ENCODE measurements around the gene XYLT2.

- TF ChIP-seq POLR2A (IDR thresholded peaks at IDR 0.05; ENCODE audit: low read depth, low read length): no peak
- TF ChIP-seq ESRRA (IDR thresholded peaks at IDR 0.05; ENCODE audit: low read length): no peak
- no peak for TF ChIP-seq ZZZ3 (IDR thresholded peaks at IDR 0.05; ENCODE audit: control insufficient read depth, insufficient read length, low read depth)
- TF ChIP-seq EP300 (IDR thresholded peaks at IDR 0.05; ENCODE audit: borderline replicate concordance in 1 of 2, control insufficient read depth in 1 of 2, low read depth in 2 of 2, low read length in 2 of 2): no peak
- TF ChIP-seq EZH2 (IDR thresholded peaks at IDR 0.05; ENCODE audit: borderline replicate concordance, control insufficient read depth, low read depth, low read length): no peak
- no peak for TF ChIP-seq MXI1 (IDR thresholded peaks at IDR 0.05; ENCODE audit: low read depth, low read length)
- no peak for TF ChIP-seq RAD51 (IDR thresholded peaks at IDR 0.05)
- TF ChIP-seq ZBTB33 (IDR thresholded peaks at IDR 0.05): no peak
- TF ChIP-seq TAF1 (IDR thresholded peaks at IDR 0.05; ENCODE audit: borderline replicate concordance, low read depth, low read length): no peak
- no peak for TF ChIP-seq CREB1 (IDR thresholded peaks at IDR 0.05; ENCODE audit: low read depth)
Measured at GRCh38 chr17:50323060-50323459, 22.9 kb upstream of the XYLT2 start.

All from GM12878 (cell line).